ENCODE results near the gene KDM2A. TPM values are rescaled to one million over a fixed set of nuclear protein-coding genes. Genes with fewer than 3 reads are reported as not detected.

Gene KDM2A
- total RNA-seq, 1 experiment from 2014 or later, result 59.9 TPM

GRCh38 chr11:67284811-67285540 is 165.9 kb downstream of the KDM2A start:
- no peak for DNase-seq (ENCODE audit: low spot score)

- no peak for DNase-seq (ENCODE audit: low spot score)
These were observed 166.8 kb downstream of the KDM2A start for GRCh38 chr11:67285541-67286498.

GRCh38 chr11:67286621-67287333 is 167.7 kb downstream of the KDM2A start:
- peak; percentile 22 for DNase-seq (ENCODE audit: low spot score)

- DNase-seq (ENCODE audit: low spot score), result peak; percentile 10
These were observed 168.5 kb downstream of the KDM2A start for GRCh38 chr11:67287355-67288197.

GRCh38 chr11:67288198-67288451 is 169.1 kb downstream of the KDM2A start:
- DNase-seq (ENCODE audit: low spot score), result no peak

- peak; percentile 91 for DNase-seq (ENCODE audit: low spot score)
These were observed 169.6 kb downstream of the KDM2A start for GRCh38 chr11:67288452-67289225.

GRCh38 chr11:67289226-67289650 is 170.2 kb downstream of the KDM2A start, which contains the start of gene ANKRD13D:
ANKRD13D (plus strand) TSS chr11:67289303; CDS start chr11:67289461, 158 bp downstream.
- DNase-seq (ENCODE audit: low spot score), result no peak

GRCh38 chr11:67289651-67290479 is 170.8 kb downstream of the KDM2A start:
- peak; percentile 48 for DNase-seq (ENCODE audit: low spot score)

GRCh38 chr11:67290801-67291200 is 171.7 kb downstream of the KDM2A start:
- DNase-seq (ENCODE audit: low spot score), result no peak

- DNase-seq (ENCODE audit: low spot score), result no peak
These were observed 172.7 kb downstream of the KDM2A start for GRCh38 chr11:67291481-67292381.

GRCh38 chr11:67292671-67293070 is 173.6 kb downstream of the KDM2A start:
- DNase-seq (ENCODE audit: low spot score), result no peak

- DNase-seq (ENCODE audit: low spot score), result peak; percentile 77
These were observed 174.0 kb downstream of the KDM2A start for GRCh38 chr11:67293090-67293489.

- DNase-seq (ENCODE audit: low spot score), result peak; percentile 44
These were observed 176.8 kb downstream of the KDM2A start for GRCh38 chr11:67295846-67296245.

- DNase-seq (ENCODE audit: low spot score), result no peak
These were observed 179.7 kb downstream of the KDM2A start for GRCh38 chr11:67298786-67299185.

- DNase-seq (ENCODE audit: low spot score), result no peak
These were observed 180.6 kb downstream of the KDM2A start for GRCh38 chr11:67299471-67300191.

GRCh38 chr11:67300256-67300755 is 181.2 kb downstream of the KDM2A start:
- DNase-seq (ENCODE audit: low spot score), result no peak

- no peak for DNase-seq (ENCODE audit: low spot score)
These were observed 181.8 kb downstream of the KDM2A start for GRCh38 chr11:67300756-67301312.

All from HT-29 (cell line).